Stomach (tissue), 4 donors: ENCODE data around the gene AKAP9.

Experiments used
- POLR2A ChIP-seq, 4 donors: fragments of 450-650 bp; IDR thresholded peaks; one replicate each; pipeline ENCODE4 v1.6.1; 2016; ENCODE audit warnings: antibody characterized with exemption in 4 of 4, control low read depth in 2 of 4, mild to moderate bottlenecking in 1 of 4, moderate library complexity in 1 of 4
- POLR2AphosphoS5 ChIP-seq, 3 donors: sonication (generic); formaldehyde crosslinking; IDR thresholded peaks; one replicate each; pipeline ENCODE4 v1.6.1; 2016; ENCODE audit warnings: antibody characterized with exemption in 3 of 3
- TF ChIP-seq, protein P1 (sequence below), 7 experiments: fragments of 450-650 bp in 4 of 7; fragments of 200-600 bp in 3 of 7; sonication (generic) in 3 of 7; IDR thresholded peaks; one replicate each; pipeline ENCODE4 v1.5.1; 2016 to 2019; ENCODE audit warnings: antibody characterized with exemption in 7 of 7, control low read depth in 2 of 7, mild to moderate bottlenecking in 1 of 7

DNA sequence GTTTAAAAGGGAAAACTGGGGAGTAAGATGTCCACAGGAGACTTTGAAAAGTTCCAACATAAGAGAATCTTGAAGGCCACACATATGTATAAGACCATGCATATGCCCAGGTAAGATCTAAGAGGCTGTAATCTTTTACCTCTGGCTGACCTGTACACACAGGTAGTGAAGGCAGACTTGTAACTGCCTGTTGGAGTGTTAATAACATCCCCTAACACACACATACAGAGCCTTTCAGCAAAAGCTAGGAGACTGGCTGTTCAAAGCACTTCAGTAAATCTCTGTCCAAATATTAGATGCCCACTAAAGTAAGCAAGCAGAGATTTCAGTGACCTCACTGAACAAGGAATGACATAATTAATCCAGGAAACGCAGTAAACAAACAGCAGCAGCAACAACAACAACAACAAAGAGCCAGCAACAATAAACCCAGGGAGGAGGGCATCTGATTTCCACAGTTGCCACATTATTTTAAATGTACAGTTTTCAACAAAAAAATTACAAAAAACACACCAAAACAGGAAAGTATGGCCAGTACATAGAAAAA is 178.6 kb downstream of the AKAP9 start:
- TF ChIP-seq POLR2A (IDR thresholded peaks at IDR 0.05) (no peak), POLR2AphosphoS5 (IDR thresholded peaks at IDR 0.05) (no peak)
- TF ChIP-seq, protein P1, sequence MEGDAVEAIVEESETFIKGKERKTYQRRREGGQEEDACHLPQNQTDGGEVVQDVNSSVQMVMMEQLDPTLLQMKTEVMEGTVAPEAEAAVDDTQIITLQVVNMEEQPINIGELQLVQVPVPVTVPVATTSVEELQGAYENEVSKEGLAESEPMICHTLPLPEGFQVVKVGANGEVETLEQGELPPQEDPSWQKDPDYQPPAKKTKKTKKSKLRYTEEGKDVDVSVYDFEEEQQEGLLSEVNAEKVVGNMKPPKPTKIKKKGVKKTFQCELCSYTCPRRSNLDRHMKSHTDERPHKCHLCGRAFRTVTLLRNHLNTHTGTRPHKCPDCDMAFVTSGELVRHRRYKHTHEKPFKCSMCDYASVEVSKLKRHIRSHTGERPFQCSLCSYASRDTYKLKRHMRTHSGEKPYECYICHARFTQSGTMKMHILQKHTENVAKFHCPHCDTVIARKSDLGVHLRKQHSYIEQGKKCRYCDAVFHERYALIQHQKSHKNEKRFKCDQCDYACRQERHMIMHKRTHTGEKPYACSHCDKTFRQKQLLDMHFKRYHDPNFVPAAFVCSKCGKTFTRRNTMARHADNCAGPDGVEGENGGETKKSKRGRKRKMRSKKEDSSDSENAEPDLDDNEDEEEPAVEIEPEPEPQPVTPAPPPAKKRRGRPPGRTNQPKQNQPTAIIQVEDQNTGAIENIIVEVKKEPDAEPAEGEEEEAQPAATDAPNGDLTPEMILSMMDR (IDR thresholded peaks at IDR 0.05): no peak
